Ureter (tissue), 1 donor: Measurements from ENCODE around the gene ELK3. TPM values are rescaled to one million over a fixed set of nuclear protein-coding genes. Genes with fewer than 3 reads are reported as not detected.
A peak's percentile ranks its signal among the peaks of the same experiment; 100 is the strongest.

ENCODE experiments used
- DNase-seq: peaks from one replicate; pipeline ENCODE4 v3.0.0-alpha.2; 2020; ENCODE audit warnings: low spot score
- total RNA-seq: library from RNA; stranded (reverse); gene quantifications from one replicate; pipeline ENCODE4 v1.2.4, GENCODE V29; 2023
- donor health status: DM: yes; HTN: yes; CAD: no.

Gene ELK3
- total RNA-seq = 41.7 TPM

- DNase-seq = peak; percentile 74
Measured at GRCh38 chr12:96193725-96194575, at the start of gene ELK3. Gene ELK3, plus strand, starts transcription at chr12:96194375.

- no peak for DNase-seq
Measured at GRCh38 chr12:96146747-96147146, 47.4 kb upstream of the ELK3 start.

- DNase-seq = no peak
Measured at GRCh38 chr12:96150442-96150841, 43.7 kb upstream of the ELK3 start.

GRCh38 chr12:96152164-96152563 is 42.0 kb upstream of the ELK3 start:
- no peak for DNase-seq

GRCh38 chr12:96153131-96153725 is 40.9 kb upstream of the ELK3 start:
- no peak for DNase-seq

GRCh38 chr12:96155181-96155580 is 39.0 kb upstream of the ELK3 start:
- DNase-seq = no peak

GRCh38 chr12:96155781-96156180 is 38.4 kb upstream of the ELK3 start:
- DNase-seq = no peak

- DNase-seq = no peak
Measured at GRCh38 chr12:96156211-96156610, 38.0 kb upstream of the ELK3 start.

GRCh38 chr12:96157427-96157826 is 36.7 kb upstream of the ELK3 start:
- DNase-seq = no peak

GRCh38 chr12:96164951-96165811 is 29.0 kb upstream of the ELK3 start:
- no peak for DNase-seq

- DNase-seq = no peak
Measured at GRCh38 chr12:96166765-96167164, 27.4 kb upstream of the ELK3 start.

- DNase-seq = no peak
Measured at GRCh38 chr12:96167492-96167891, 26.7 kb upstream of the ELK3 start.

- DNase-seq = no peak
Measured at GRCh38 chr12:96170328-96170727, 23.8 kb upstream of the ELK3 start.

- no peak for DNase-seq
Measured at GRCh38 chr12:96170762-96171161, 23.4 kb upstream of the ELK3 start.

GRCh38 chr12:96171905-96172304 is 22.3 kb upstream of the ELK3 start:
- DNase-seq = no peak

- DNase-seq = no peak
Measured at GRCh38 chr12:96172981-96173380, 21.2 kb upstream of the ELK3 start.

- DNase-seq = no peak
Measured at GRCh38 chr12:96176575-96176974, 17.6 kb upstream of the ELK3 start.

- DNase-seq = no peak
Measured at GRCh38 chr12:96177013-96177412, 17.2 kb upstream of the ELK3 start.

- DNase-seq = no peak
Measured at GRCh38 chr12:96183734-96184370, 10.3 kb upstream of the ELK3 start.

- DNase-seq = no peak
Measured at GRCh38 chr12:96185914-96186313, 8.3 kb upstream of the ELK3 start.

GRCh38 chr12:96186607-96187301 is 7.4 kb upstream of the ELK3 start:
- DNase-seq = no peak
